ENCODE data around the gene KLK10. TPM values are rescaled to one million over a fixed set of nuclear protein-coding genes. Genes with fewer than 3 reads are reported as not detected.

Gene KLK10, protein sequence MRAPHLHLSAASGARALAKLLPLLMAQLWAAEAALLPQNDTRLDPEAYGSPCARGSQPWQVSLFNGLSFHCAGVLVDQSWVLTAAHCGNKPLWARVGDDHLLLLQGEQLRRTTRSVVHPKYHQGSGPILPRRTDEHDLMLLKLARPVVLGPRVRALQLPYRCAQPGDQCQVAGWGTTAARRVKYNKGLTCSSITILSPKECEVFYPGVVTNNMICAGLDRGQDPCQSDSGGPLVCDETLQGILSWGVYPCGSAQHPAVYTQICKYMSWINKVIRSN
- not detected in 2 replicates for total RNA-seq

DNA sequence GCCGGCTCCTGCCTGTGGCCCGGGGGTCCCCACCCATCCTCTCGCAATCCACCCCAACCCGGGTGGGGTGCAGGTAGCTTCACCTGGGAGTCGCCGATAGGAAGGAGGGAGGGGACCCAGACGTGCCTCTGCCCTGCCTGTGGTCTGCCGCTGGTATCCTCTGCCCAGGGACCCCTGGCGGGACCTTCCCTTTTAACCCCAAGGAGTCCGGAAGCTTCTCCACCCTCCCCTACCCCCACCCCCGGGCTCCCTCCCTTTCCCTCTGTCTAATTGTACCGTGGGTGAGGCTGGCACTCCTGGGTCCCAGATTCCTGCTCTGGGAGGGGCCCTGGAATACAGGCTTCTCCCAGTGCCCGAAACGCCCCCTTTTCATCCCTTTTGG, at the start of gene KLK10:
Gene KLK10 (minus strand): TSS at position 166 of the 382 bp plus-strand sequence. CDS start 579 bp downstream, outside the sequence.

GRCh38 chr19:51064534-51065220, 45.2 kb upstream of the KLK10 start, which contains the start of gene KLK13:
KLK13 (minus strand) TSS chr19:51065092; CDS start chr19:51065067, 25 bp downstream.

DNA sequence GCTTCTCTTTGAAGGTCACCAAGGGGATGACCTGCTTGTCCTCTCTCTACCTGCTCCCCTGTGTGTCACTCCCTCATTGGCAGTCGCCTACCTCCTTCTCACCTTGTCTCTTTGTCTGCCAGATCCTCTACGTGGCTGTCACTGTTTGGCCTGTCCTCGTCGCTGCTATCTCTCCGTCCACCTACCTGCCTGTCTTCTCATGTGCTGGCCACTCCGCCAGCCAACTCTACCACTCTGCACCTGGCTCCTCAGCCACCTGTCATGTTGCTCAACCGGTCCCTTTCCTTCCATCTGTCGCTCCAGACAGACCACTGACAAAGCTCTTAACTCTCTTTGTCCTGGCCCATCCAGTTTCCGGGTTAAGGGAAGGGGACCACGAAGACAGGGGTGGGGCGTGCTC, 15.2 kb upstream of the KLK10 start, which contains the start of gene KLK12:
Gene KLK12 (minus strand): TSS at position 299 of the 400 bp plus-strand sequence. CDS start 381 bp downstream, outside the sequence.

DNA sequence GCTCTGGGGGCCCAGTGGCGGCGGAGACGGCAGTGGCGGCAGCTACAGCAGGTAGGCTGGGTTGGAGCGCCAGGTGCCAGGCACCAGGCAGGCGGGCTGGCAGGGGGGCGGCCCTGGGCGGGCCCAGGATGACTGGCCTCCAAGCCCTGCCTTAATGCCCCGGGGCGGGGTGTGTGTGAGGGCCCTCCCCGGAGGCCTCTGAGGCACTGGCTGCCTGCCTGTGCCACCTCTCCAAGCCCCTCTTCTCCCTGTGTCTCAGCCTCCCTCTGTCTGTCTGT, 7.0 kb upstream of the KLK10 start, which contains the start of gene KLK11:
Gene KLK11 (minus strand): TSS at position 63 of the 278 bp plus-strand sequence. CDS start 985 bp downstream, outside the sequence.

DNA sequence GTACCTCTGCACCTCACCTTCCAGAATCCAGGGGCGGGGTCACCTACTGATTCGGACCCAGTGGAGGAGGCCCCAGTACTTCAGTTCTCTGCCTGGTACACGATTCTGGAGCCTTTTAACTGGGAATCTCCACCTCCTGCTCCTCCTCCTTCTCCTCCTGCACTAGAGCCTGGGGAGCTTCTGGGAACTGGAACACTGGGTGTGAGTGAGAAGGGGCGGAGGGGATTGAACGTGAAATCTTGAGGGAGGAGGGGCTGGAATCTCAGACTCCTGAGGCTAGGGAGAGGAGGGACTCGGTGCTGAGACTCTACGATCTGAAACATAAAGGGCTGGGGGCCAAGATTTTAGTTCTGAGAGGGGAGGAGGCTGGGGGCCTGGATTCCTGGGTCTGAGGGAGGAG, 18.0 kb downstream of the KLK10 start, which contains the start of gene KLK8:
Gene KLK8 (minus strand): TSS at position 90 of the 400 bp plus-strand sequence. CDS start 437 bp downstream, outside the sequence.

GRCh38 chr19:50983625-50984292, 35.8 kb downstream of the KLK10 start, which contains the start of gene KLK7:
KLK7 (minus strand) TSS chr19:50983917; CDS start chr19:50982399, 1,518 bp downstream.

DNA sequence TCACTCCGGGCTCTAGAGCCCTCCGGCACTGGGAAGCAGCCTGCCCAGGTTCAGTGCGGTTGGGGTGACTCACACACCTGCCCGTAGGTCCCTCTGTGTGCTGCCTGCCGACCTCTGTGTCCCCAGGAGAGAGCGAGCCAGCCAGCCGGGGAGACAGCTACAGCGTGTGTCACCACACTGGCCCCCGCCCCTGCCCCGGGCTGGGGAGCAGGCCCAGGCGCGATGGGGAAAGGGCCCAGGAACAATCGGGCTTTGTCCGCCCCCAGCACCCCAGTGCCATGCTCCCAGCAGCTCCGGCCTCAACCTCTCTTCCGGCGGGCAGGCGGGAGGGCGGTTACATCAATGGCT, 50.1 kb downstream of the KLK10 start, which contains the start of gene KLK6:
Gene KLK6 (minus strand): TSS at position 179 of the 348 bp plus-strand sequence. CDS start 1,487 bp downstream, outside the sequence.

Other genes starting within 250 kb of the KLK10 start
- gene GPR32, start 249.2 kb downstream of the KLK10 start, total RNA-seq: not detected in 2 replicates
- not detected in 2 replicates for gene ACP4, start 229.3 kb downstream of the KLK10 start, total RNA-seq
- not detected in 2 replicates for gene KLK1, start 195.9 kb downstream of the KLK10 start, total RNA-seq
- not detected in 2 replicates for gene KLK15, start 186.1 kb downstream of the KLK10 start, total RNA-seq
- not detected in 2 replicates for gene KLK3, start 164.8 kb downstream of the KLK10 start, total RNA-seq
- gene KLK2, start 146.3 kb downstream of the KLK10 start, total RNA-seq: not detected in 2 replicates
- gene KLK4, start 108.3 kb downstream of the KLK10 start, total RNA-seq: not detected in 2 replicates
- gene KLK5, start 66.7 kb downstream of the KLK10 start, total RNA-seq: not detected in 2 replicates
- not detected in 2 replicates for gene KLK6, start 50.1 kb downstream of the KLK10 start, total RNA-seq
- gene KLK7, start 35.8 kb downstream of the KLK10 start, total RNA-seq: not detected in 2 replicates
- gene KLK8, start 18.1 kb downstream of the KLK10 start, total RNA-seq: not detected in 2 replicates
- gene KLK11, start 6.9 kb upstream of the KLK10 start, total RNA-seq: not detected in 2 replicates
- gene KLK12, start 15.3 kb upstream of the KLK10 start, total RNA-seq: not detected in 2 replicates
- gene KLK13, start 45.4 kb upstream of the KLK10 start, total RNA-seq: not detected in 2 replicates
- gene KLK14, start 63.2 kb upstream of the KLK10 start, total RNA-seq: 0.17 TPM in 1 of 2 replicates, not detected in the other
- gene CTU1, start 88.7 kb upstream of the KLK10 start, total RNA-seq: 6.8 and 12.9 TPM in 2 replicates
- gene SIGLEC9, start 105.2 kb upstream of the KLK10 start, total RNA-seq: not detected in 2 replicates
- not detected in 2 replicates for gene SIGLEC7, start 122.6 kb upstream of the KLK10 start, total RNA-seq
- gene CD33, start 205.4 kb upstream of the KLK10 start, total RNA-seq: not detected in 2 replicates
- gene SIGLECL1, start 231.4 kb upstream of the KLK10 start, total RNA-seq: not detected in 2 replicates

Measured in smooth muscle cell of trachea (primary cell).